ENCODE results near the gene MUC5B.
A peak's percentile ranks its signal among the peaks of the same experiment; 100 is the strongest.
"Not testable (repeated sequence)": the region's sequence is repeated elsewhere in the genome, so short reads cannot be mapped to it uniquely, and the experiment has no call there.

MUC5B gene

GRCh38 chr11:1261241-1262071 is 38.6 kb downstream of the MUC5B start:
- Histone ChIP-seq H3K27ac (ENCODE audit: low read length) (no peak overlapping the region), H3K9me3 (ENCODE audit: control insufficient read depth, low read depth, low read length) (peaks cover 6% of the 10 kb centered on the region), H3K27me3 (ENCODE audit: control insufficient read depth, insufficient read depth, low read length) (no peaks in the 10 kb centered on the region), H3K4me3 (ENCODE audit: low read length) (no peak overlapping the region), H3K9ac (ENCODE audit: low read length) (no peak overlapping the region), H3K36me3 (ENCODE audit: control insufficient read depth, low read depth, low read length) (no peaks in the 10 kb centered on the region), H3K4me1 (ENCODE audit: control insufficient read depth, low read depth, low read length) (no peaks in the 10 kb centered on the region)

GRCh38 chr11:1262172-1263006 is 39.5 kb downstream of the MUC5B start:
- Histone ChIP-seq H3K4me3 (ENCODE audit: low read length) (peak overlapping the region; percentile 57), H3K27ac (ENCODE audit: low read length) (no peak overlapping the region), H3K9ac (ENCODE audit: low read length) (peak overlapping the region; percentile 52), H3K4me1 (ENCODE audit: control insufficient read depth, low read depth, low read length) (no peaks in the 10 kb centered on the region), H3K9me3 (ENCODE audit: control insufficient read depth, low read depth, low read length) (peaks cover 6% of the 10 kb centered on the region), H3K36me3 (ENCODE audit: control insufficient read depth, low read depth, low read length) (no peaks in the 10 kb centered on the region), H3K27me3 (ENCODE audit: control insufficient read depth, insufficient read depth, low read length) (no peaks in the 10 kb centered on the region)

DNA sequence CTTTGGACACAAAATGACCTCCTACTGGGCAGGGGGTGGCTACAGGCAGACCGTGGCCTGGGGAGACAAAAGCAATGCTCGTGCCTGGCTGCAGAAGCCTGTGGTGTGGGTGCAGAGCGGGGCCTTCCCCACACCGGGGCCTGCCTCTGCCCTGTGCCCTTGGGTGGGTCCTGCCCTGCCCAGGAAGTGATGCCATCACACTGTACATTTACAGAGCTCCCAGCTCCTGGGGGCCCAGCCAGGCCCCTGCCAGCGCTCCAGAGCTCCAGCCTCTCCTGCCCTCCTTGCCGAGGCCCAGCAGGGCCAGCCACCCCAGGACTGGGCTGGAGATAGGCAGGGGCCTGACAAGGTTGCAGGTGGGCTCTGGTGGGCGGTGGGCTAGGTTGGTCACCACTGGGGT is 40.1 kb downstream of the MUC5B start:
- Histone ChIP-seq H3K27ac (ENCODE audit: low read length) (no peak overlapping the region), H3K9me3 (ENCODE audit: control insufficient read depth, low read depth, low read length) (peaks cover 6% of the 10 kb centered on the region), H3K36me3 (ENCODE audit: control insufficient read depth, low read depth, low read length) (no peaks in the 10 kb centered on the region), H3K4me3 (ENCODE audit: low read length) (peak overlapping the region; percentile 57), H3K27me3 (ENCODE audit: control insufficient read depth, insufficient read depth, low read length) (no peaks in the 10 kb centered on the region), H3K9ac (ENCODE audit: low read length) (no peak overlapping the region), H3K4me1 (ENCODE audit: control insufficient read depth, low read depth, low read length) (no peaks in the 10 kb centered on the region)

GRCh38 chr11:1264444-1264843 is 41.6 kb downstream of the MUC5B start:
- not testable (repeated sequence) for H3K4me3 ChIP-seq (ENCODE audit: low read length); H3K4me1 ChIP-seq (ENCODE audit: control insufficient read depth, low read depth, low read length); H3K27me3 ChIP-seq (ENCODE audit: control insufficient read depth, insufficient read depth, low read length); H3K27ac ChIP-seq (ENCODE audit: low read length); H3K36me3 ChIP-seq (ENCODE audit: control insufficient read depth, low read depth, low read length); H3K9ac ChIP-seq (ENCODE audit: low read length); H3K9me3 ChIP-seq (ENCODE audit: control insufficient read depth, low read depth, low read length)

GRCh38 chr11:1265480-1265879 is 42.6 kb downstream of the MUC5B start:
- not testable (repeated sequence) for H3K9ac ChIP-seq (ENCODE audit: low read length); H3K4me3 ChIP-seq (ENCODE audit: low read length); H3K4me1 ChIP-seq (ENCODE audit: control insufficient read depth, low read depth, low read length); H3K27ac ChIP-seq (ENCODE audit: low read length); H3K27me3 ChIP-seq (ENCODE audit: control insufficient read depth, insufficient read depth, low read length); H3K36me3 ChIP-seq (ENCODE audit: control insufficient read depth, low read depth, low read length); H3K9me3 ChIP-seq (ENCODE audit: control insufficient read depth, low read depth, low read length)

DNA sequence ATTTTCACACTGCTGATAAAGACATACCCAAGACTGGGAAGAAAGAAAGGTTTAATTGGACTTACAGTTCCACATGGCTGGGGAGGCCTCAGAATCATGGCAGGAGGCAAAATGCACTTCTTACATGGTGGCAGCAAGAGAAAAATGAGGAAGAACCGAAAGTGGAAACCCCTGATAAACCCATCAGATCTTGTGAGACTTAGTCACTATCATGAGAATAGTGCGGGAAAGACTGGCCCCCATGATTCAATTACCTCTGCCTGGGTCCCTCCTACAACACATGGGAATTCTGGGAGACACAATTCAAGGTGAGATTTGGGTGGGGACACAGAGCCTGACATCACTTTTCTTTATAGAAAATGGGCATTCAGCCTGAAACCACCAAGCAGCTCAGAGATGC is 44.1 kb downstream of the MUC5B start:
- H3K27ac ChIP-seq (ENCODE audit: low read length); H3K9me3 ChIP-seq (ENCODE audit: control insufficient read depth, low read depth, low read length); H3K4me3 ChIP-seq (ENCODE audit: low read length); H3K4me1 ChIP-seq (ENCODE audit: control insufficient read depth, low read depth, low read length); H3K9ac ChIP-seq (ENCODE audit: low read length); H3K36me3 ChIP-seq (ENCODE audit: control insufficient read depth, low read depth, low read length); H3K27me3 ChIP-seq (ENCODE audit: control insufficient read depth, insufficient read depth, low read length): not testable (repeated sequence)

DNA sequence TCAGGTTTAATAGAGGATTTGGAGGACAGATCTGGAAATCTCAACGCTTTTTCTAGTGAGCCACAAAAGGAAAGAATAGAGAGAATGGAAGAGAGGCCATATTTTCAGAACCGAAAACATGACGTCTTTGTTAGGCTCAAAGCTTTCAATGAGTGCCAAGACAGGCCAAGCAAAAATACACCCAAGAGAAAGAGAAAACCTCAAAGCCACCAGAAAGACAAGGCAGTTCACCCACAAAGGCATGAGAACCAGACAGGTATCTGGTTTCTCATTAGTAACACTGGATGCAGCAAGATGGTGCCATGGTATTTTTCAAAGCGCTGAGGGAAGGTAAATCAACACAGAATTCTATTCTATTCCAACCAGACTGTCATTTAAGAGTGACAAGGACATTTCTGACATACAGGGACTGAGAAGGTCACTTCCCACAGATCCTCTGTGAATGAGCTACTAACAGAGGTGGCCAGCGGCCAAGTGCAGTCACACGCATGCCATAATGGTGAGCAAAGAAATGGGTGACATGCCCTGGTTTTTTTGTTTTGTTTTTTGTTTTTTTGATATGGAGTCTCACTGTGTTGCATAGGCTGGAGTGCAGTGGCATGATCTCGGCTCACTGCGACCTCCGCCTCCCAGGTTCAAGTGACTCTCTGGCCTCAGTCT is 44.7 kb downstream of the MUC5B start:
- Histone ChIP-seq H3K4me3 (ENCODE audit: low read length) (no peak overlapping the region), H3K9ac (ENCODE audit: low read length) (no peak overlapping the region), H3K36me3 (ENCODE audit: control insufficient read depth, low read depth, low read length) (no peaks in the 10 kb centered on the region), H3K9me3 (ENCODE audit: control insufficient read depth, low read depth, low read length) (peaks cover 6% of the 10 kb centered on the region), H3K27ac (ENCODE audit: low read length) (no peak overlapping the region), H3K27me3 (ENCODE audit: control insufficient read depth, insufficient read depth, low read length) (no peaks in the 10 kb centered on the region), H3K4me1 (ENCODE audit: control insufficient read depth, low read depth, low read length) (no peaks in the 10 kb centered on the region)

- no peak overlapping the region for H3K4me3 ChIP-seq (ENCODE audit: low read length)
Measured at GRCh38 chr11:1269957-1270356, 47.1 kb downstream of the MUC5B start.

DNA sequence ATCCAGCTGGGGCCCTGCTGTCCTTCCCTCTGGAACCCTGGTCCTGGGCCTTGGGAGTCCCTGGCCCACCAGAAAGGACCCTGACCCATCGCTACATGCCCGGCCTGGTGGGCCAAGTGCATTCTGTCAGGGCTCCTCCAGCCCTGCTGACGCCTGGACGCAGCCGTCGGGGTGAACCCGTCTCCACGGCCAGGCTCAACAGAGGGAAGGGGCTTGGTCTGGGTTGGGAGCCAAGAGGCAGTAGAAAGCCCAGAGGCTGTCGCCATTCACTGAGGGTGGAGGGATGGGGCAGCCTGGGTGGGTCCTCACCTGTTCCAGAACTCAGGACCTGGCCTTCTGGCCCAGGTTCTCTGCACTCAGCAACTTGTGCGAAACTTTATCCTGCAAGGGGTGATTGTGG is 47.6 kb downstream of the MUC5B start:
- no peak overlapping the region for H3K9ac ChIP-seq (ENCODE audit: low read length)
- no peak overlapping the region for H3K4me3 ChIP-seq (ENCODE audit: low read length)
- peaks cover 6% of the 10 kb centered on the region for H3K9me3 ChIP-seq (ENCODE audit: control insufficient read depth, low read depth, low read length)
- H3K27me3 ChIP-seq (ENCODE audit: control insufficient read depth, insufficient read depth, low read length), result no peaks in the 10 kb centered on the region
- no peaks in the 10 kb centered on the region for H3K36me3 ChIP-seq (ENCODE audit: control insufficient read depth, low read depth, low read length)
- H3K27ac ChIP-seq (ENCODE audit: low read length), result no peak overlapping the region
- no peaks in the 10 kb centered on the region for H3K4me1 ChIP-seq (ENCODE audit: control insufficient read depth, low read depth, low read length)

More at GRCh38 chr11:1269957-1270356, 47.1 kb downstream of the MUC5B start:
- Histone ChIP-seq H3K9me3 (ENCODE audit: control insufficient read depth, low read depth, low read length) (peaks cover 6% of the 10 kb centered on the region), H3K9ac (ENCODE audit: low read length) (no peak overlapping the region), H3K36me3 (ENCODE audit: control insufficient read depth, low read depth, low read length) (no peaks in the 10 kb centered on the region), H3K27me3 (ENCODE audit: control insufficient read depth, insufficient read depth, low read length) (no peaks in the 10 kb centered on the region), H3K4me1 (ENCODE audit: control insufficient read depth, low read depth, low read length) (no peaks in the 10 kb centered on the region), H3K27ac (ENCODE audit: low read length) (no peak overlapping the region)

- H3K4me3 ChIP-seq (ENCODE audit: low read length), result no peak overlapping the region
- no peaks in the 10 kb centered on the region for H3K36me3 ChIP-seq (ENCODE audit: control insufficient read depth, low read depth, low read length)
- H3K9ac ChIP-seq (ENCODE audit: low read length), result no peak overlapping the region
- H3K27ac ChIP-seq (ENCODE audit: low read length), result no peak overlapping the region
- H3K27me3 ChIP-seq (ENCODE audit: control insufficient read depth, insufficient read depth, low read length), result no peaks in the 10 kb centered on the region
- no peaks in the 10 kb centered on the region for H3K4me1 ChIP-seq (ENCODE audit: control insufficient read depth, low read depth, low read length)
- H3K9me3 ChIP-seq (ENCODE audit: control insufficient read depth, low read depth, low read length), result peaks cover 1% of the 10 kb centered on the region
Measured at GRCh38 chr11:1271002-1271401, 48.1 kb downstream of the MUC5B start.

DNA sequence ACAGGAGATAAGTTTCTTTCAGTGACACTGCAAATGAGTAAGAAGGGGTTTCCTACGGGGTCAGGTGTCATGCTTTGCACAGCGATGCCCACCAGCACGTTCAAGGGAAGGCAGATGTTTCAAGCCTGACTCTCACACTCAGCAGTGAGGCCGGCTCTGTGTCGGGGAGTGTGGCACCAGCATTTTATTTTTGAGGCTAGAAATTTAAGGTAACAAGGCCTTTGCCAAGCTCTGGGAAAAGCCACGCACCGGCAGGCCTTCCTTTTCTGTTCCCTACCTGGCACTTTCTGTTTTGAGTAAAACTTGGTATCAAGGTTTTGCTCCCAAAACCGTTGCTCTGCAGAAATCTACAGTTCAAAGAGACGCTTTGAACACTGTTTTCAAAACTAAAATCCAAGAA is 48.5 kb downstream of the MUC5B start:
- Histone ChIP-seq H3K27ac (ENCODE audit: low read length) (no peak overlapping the region), H3K9ac (ENCODE audit: low read length) (no peak overlapping the region), H3K4me3 (ENCODE audit: low read length) (no peak overlapping the region), H3K36me3 (ENCODE audit: control insufficient read depth, low read depth, low read length) (no peaks in the 10 kb centered on the region), H3K27me3 (ENCODE audit: control insufficient read depth, insufficient read depth, low read length) (no peaks in the 10 kb centered on the region), H3K4me1 (ENCODE audit: control insufficient read depth, low read depth, low read length) (no peaks in the 10 kb centered on the region), H3K9me3 (ENCODE audit: control insufficient read depth, low read depth, low read length) (no peaks in the 10 kb centered on the region)

All from iPS-18a (cell line).